ENCODE measurements around the gene PDGFB. TPM values are rescaled to one million over a fixed set of nuclear protein-coding genes. Genes with fewer than 3 reads are reported as not detected.

PDGFB gene
- total and polyA plus RNA-seq, 12 donors, result 9.9 to 45.6 (median 18.5) TPM

DNA sequence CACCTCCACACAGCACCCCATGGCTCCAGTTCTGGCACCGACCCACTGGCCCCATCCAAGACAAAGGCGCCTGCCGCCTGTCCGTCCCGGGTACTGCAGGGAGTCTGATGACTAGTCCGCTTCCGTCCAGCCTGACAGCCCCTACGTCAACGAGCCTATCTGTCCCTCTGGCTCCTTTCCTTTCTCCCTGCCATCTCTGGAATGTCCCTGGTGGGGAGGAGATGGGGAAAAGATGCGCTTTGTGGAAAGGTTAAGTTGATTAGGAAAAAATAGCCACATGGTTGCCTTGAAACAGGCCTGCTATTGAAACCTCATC is 10.4 kb downstream of the PDGFB start:
- Histone ChIP-seq H3K27ac (peak overlapping the region; percentile 81 to 98 (median 92)), H3K9me3 (no peaks in the 10 kb centered on the region), H3K27me3 (peaks cover 0 to 96% (median 0%) of the 10 kb centered on the region in 7 donors), H3K4me1 (peaks cover 33 to 98% (median 89%) of the 10 kb centered on the region in 9 donors), H3K4me3 (peak overlapping the region in 4 of 10 donors; percentile 4 to 38 (median 8)), H3K36me3 (peaks cover 0 to 54% (median 13%) of the 10 kb centered on the region in 9 donors)
- WGBS, 2 donors, result 10 to 17% methylated on average over 10 of the region's 10 CpGs
- DNase-seq (peak; percentile 80 to 84), ATAC-seq (peak; percentile 58 to 83 (median 73))
- intact Hi-C loops (cut with DNase I), result loop anchor here in 6 of 10 donors (2.0 to 10.0 kb wide), 5 partner anchors 47 to 62 kb away; no protein-coding TSS in a partner anchor
- peak in 5 of 9 donors; percentile 7 to 39 (median 28) for TF ChIP-seq CTCF (IDR thresholded peaks at IDR 0.05)

DNA sequence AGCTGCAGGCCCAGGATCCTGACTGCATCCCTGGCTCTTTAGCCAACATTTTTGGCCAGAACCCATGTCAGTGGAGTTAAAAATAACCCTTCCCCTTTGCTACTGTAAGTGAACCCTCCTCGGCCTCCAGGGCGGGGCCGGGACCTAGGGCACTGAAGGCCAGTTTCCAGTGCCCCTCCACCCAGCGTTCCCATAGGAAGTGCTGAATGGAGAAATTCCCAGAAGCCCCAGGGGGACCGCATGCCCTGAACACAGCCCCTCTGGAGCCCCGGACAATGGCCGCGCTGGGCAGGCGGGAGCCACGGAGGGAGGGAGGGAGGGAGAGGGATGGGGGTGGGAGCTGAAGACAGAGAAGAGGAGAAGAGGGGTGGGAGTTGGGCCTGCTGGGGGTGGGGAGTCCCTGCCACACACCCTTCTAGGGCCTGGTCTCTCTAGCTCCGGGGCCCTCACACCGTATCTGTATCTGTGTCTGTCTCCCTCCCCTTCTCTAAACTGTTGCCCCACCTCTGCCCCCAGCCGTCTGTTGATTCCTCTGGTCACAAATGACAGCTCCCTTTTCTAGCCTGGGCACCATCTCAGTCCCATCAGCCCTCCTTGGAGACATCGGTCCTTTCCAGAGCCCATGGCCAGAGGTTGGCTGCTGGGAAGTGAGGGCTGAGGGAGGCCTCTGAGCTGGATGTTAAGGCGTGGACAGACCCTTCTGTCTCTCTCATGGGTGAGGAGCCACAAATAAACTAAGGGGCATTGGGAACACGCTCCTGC is 10.9 kb downstream of the PDGFB start:
- TF ChIP-seq CTCF (IDR thresholded peaks at IDR 0.05), result no peak
- ATAC-seq (peak; percentile 40 to 61 (median 52)), DNase-seq (peak; percentile 76 to 80)
- Histone ChIP-seq H3K36me3 (peaks cover 0 to 56% (median 18%) of the 10 kb centered on the region in 9 donors), H3K4me3 (peak overlapping the region in 4 of 10 donors; percentile 4 to 38 (median 8)), H3K27ac (peak overlapping the region; percentile 81 to 98 (median 92)), H3K4me1 (peaks cover 33 to 94% (median 84%) of the 10 kb centered on the region in 9 donors), H3K27me3 (peaks cover 0 to 94% (median 0%) of the 10 kb centered on the region in 7 donors), H3K9me3 (no peaks in the 10 kb centered on the region)
- WGBS, 2 donors, result 6 to 12% methylated on average over 16 of the region's 16 CpGs
- intact Hi-C loops (cut with DNase I), result loop anchor here in 6 of 10 donors (2.0 to 10.0 kb wide), 5 partner anchors 47 to 62 kb away; no protein-coding TSS in a partner anchor

GRCh38 chr22:39232806-39233709 is 11.7 kb downstream of the PDGFB start:
- Histone ChIP-seq H3K36me3 (peaks cover 0 to 56% (median 19%) of the 10 kb centered on the region in 9 donors), H3K4me1 (peaks cover 33 to 91% (median 76%) of the 10 kb centered on the region in 9 donors), H3K9me3 (no peaks in the 10 kb centered on the region), H3K27me3 (peaks cover 0 to 86% (median 0%) of the 10 kb centered on the region in 7 donors), H3K4me3 (no peak overlapping the region), H3K27ac (peak overlapping the region; percentile 81 to 98 (median 92))
- no peak for TF ChIP-seq CTCF (IDR thresholded peaks at IDR 0.05)
- no peak for ATAC-seq
- no peak for DNase-seq
- 58 to 60% methylated on average over 25 of the region's 25 CpGs for WGBS, 2 donors
- intact Hi-C loops (cut with DNase I), result loop anchor here in 3 of 10 donors (5.0 to 10.0 kb wide), 4 partner anchors 46 to 61 kb away; no protein-coding TSS in a partner anchor

- DNase-seq, result no peak
- 87 to 88% methylated on average over 9 of the region's 9 CpGs for WGBS, 2 donors
- H3K4me3 ChIP-seq, result no peak overlapping the region
These were observed 12.5 kb downstream of the PDGFB start for GRCh38 chr22:39232246-39232645.

More at GRCh38 chr22:39232246-39232645, 12.5 kb downstream of the PDGFB start:
- intact Hi-C loops (cut with DNase I), result loop anchor here in 3 of 10 donors (5.0 to 10.0 kb wide), 4 partner anchors 45 to 60 kb away; no protein-coding TSS in a partner anchor
- TF ChIP-seq CTCF (IDR thresholded peaks at IDR 0.05), result no peak
- H3K27ac ChIP-seq, result peak overlapping the region in 4 of 10 donors; percentile 90 to 98 (median 92)
- peaks cover 28 to 83% (median 68%) of the 10 kb centered on the region in 9 donors for H3K4me1 ChIP-seq
- peaks cover 0 to 64% (median 26%) of the 10 kb centered on the region in 9 donors for H3K36me3 ChIP-seq
- no peak for ATAC-seq
- H3K27me3 ChIP-seq, result peaks cover 0 to 77% (median 0%) of the 10 kb centered on the region in 7 donors
- no peaks in the 10 kb centered on the region for H3K9me3 ChIP-seq

Data from heart right ventricle (tissue), 16 donors.